Measurements from ENCODE around the gene TXNRD2.
A peak's percentile ranks its signal among the peaks of the same experiment; 100 is the strongest.
"Not testable (repeated sequence)": the region's sequence is repeated elsewhere in the genome, so short reads cannot be mapped to it uniquely, and the experiment has no call there.

Gene TXNRD2

GRCh38 chr22:19943082-19944026, 1.7 kb upstream of the TXNRD2 start:
- peak; percentile 93 for DNase-seq

DNA sequence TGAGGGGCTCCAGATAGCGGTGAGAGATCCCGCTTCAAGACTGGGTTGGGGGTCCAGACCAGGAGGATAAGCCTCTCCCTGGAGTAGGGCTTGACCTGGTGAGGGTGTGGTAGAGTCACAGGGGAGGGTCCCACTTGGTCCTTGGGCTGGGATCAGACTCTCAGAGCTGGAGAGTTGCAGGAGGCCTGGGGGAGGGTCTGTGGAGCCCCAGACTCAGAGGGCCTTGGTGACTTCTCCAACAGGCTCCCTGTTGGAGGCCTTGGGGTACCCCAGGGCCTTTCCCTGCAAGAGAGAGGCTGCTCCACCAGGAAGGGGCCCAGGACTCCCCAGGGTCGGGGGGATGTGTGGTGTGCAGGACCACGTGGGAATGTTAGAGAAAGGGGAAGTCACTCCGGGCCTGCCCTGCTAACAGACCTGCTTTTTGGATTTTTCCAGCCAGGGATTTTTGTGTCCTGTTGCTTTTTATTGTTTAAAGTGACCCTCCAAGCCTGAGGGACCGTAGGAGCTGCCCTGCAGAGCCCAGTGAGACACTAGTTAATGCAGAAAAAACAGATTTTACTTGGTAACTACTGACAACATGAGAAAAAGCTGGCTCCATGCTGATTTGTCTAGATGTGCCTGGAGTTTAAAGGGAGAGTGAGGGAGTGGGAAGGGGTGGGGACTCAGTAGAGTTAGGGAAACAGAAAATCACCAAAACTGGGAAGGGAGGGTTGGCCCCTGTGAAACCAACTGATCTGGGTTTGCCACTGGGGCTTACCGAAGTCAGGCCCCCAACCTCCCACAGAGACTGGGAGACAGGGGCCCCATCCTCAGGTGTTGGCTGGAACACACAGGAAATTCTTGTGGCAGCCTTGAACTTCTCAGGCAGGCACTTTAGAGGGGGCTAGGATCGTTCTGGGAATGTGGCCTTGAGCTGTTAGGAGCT, 801 bp upstream of the TXNRD2 start:
- peak; percentile 67 for DNase-seq

DNA sequence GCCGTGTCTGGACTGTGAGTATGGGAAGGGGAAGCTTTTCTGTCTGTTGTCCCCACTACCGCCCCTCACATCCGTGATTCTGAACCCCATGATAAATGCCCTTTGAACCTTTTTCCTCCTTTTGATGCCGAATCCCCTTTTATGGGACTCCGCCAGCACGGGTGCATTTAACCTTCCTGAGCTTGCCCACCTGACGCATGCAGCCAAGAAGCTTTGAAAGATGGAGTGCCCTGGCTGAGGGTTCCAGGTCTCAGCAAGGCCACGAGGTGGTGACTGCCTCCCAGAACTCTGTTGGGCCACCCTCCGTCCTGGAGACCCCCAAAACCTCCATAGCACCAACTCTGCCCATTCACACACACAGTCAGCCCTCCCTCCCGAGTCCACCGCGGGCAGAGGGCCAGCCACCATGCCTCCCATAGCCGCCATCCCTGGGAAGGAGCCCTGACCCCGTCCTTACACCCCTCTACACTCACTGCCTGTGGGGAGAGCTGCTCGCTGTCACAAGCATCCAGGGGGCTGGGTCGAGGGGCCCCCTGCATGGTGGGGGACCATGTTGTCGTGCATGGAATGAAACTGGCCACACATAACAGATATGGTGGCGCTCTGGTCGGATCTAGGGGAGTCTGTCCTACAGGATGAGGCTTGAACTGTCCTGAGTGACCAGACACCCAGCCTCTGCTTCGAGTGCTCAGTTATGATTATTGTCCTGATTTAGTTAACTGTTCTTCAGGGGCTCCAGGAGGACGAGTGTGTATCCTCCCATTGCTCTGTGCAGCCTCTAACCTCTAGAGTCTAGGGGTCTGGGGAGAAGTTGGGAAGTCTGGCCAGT, 868 bp downstream of the TXNRD2 start:
- no peak for DNase-seq

DNA sequence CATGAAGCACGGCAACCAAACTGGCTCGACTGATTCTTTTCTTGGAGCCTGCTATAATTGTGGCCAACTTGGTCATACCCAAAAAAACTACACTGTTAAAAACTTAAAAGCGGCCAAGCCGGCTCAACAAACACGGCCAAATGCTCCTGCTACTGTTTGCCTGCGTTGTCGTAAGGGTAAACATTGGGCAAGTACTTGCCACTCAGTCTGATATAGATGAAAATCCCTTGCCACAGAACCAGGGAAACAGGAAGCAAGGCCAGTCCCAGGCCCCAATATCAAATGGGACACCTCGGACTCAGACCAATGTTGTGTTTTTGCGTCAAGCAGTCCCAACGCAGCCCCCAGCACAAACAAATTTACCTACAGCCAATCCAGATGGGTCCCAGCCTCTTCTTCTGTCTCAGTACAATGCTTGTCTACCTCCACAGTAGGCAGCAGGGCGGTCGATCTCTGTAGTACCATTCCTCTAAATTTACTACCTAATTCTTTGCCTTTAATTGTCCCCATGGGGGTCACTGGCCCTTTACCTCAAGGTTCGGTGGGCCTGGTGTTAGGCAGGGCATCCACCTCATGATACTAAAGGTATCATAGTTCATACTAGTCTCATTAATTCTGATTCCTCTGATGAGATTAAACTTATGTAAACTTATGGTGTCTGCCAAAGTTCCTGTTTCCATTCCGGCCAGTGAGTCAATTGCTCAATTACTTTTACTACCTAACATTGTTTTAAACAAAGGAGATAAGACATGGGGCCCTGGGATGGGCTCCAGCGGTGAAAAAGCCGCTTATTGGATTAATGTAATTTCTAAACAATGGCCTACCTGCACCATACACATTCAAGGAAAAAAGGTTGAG, 3.8 kb downstream of the TXNRD2 start:
- no peak for DNase-seq

GRCh38 chr22:19936513-19936912, 5.1 kb downstream of the TXNRD2 start:
- no peak for DNase-seq

DNA sequence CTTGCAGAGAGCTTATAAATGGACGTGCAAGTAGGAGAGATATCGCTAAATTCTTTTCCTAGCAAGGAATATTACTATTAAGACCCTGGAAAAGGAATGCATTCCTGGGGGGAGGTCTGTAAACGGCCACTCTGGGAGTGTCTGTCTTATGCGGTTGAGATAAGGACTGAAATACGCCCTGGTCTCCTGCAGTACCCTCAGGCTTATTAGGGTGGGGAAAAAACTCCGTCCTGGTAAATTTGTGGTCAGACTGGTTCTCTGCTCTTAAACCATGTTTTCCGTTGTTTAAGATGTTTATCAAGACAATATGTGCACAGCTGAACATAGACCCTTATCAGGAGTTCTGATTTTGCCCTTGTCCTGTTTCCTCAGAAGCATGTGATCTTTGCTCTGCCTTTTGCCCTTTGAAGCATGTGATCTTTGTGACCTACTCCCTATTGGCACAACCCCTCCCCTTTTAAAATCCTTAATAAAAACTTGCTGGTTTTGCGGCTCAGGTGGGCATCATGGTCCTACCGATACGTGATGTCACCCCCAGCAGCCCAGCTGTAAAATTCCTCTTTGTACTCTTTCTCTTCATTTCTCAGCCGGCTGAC, 6.4 kb downstream of the TXNRD2 start:
- DNase-seq: not testable (repeated sequence)

- DNase-seq: no peak
Measured at GRCh38 chr22:19933341-19934241, 8.0 kb downstream of the TXNRD2 start.

- DNase-seq: no peak
Measured at GRCh38 chr22:19932367-19933206, 9.0 kb downstream of the TXNRD2 start.

- no peak for DNase-seq
Measured at GRCh38 chr22:19931514-19931913, 10.1 kb downstream of the TXNRD2 start.

DNA sequence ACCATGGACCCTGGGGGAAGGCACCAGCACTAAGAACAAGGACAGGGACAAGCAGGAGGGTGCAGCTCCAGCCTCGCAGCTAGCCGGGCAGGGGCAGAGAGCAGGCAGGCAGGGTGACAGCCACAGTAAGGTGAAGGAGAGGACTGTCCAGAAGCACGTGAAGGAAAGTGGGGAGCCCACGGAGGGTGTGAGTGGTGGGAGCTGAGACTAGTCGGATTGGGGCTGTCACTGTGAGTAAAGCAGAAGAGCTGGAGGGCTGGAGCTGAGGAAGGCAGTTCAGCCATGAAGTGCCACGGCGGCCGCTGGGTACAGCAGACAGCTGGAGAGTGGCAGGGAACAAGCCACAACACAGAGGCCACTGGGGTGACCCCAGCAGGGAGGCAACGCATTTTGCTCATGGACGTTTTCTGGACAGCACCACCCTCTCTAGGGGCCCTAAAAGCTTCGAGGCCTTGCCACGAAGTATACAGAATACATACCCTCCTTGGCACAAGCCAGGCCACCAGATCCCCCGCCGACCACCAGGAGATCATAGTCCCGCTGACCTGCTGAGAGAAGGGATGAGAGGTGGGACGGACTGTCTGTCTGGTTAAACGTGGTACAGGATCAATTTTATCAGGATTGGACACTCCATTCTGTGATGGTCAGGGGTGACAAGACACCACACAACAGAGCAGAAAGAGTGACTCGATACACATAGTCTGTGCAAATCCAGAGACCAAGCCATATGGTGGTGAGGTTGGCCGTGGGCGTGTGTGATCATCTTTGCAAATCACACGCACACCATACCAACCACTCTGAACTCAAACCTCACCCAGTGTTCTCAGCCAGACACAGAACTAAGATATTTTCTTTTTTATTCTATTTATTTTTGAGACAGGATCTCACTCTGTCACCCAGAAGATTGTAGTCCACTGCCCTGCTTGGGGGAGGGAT, 10.8 kb downstream of the TXNRD2 start:
- no peak for DNase-seq

- no peak for DNase-seq
Measured at GRCh38 chr22:19929586-19930550, 11.8 kb downstream of the TXNRD2 start.

DNA sequence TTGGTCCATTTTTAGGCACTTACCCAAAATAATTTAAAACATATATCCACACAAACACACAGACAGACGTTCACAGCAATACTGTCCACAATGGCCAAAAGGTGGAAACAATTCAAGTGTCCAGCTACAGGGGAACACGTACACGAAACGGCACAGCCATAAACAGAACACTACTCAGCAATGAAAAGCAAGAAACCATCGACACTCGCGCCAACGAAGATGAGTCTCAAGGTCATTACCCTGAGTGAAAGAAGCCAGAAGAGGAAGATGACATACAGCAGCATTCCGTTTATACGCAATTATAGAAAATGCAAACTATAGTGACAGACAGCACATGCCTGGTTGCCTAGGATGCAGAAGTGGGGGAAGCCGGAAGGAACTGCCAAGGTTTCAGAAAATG, 13.4 kb downstream of the TXNRD2 start:
- no peak for DNase-seq

GRCh38 chr22:19927696-19928095, 13.9 kb downstream of the TXNRD2 start:
- no peak for DNase-seq

GRCh38 chr22:19926028-19926427, 15.6 kb downstream of the TXNRD2 start:
- DNase-seq: not testable (repeated sequence)

DNA sequence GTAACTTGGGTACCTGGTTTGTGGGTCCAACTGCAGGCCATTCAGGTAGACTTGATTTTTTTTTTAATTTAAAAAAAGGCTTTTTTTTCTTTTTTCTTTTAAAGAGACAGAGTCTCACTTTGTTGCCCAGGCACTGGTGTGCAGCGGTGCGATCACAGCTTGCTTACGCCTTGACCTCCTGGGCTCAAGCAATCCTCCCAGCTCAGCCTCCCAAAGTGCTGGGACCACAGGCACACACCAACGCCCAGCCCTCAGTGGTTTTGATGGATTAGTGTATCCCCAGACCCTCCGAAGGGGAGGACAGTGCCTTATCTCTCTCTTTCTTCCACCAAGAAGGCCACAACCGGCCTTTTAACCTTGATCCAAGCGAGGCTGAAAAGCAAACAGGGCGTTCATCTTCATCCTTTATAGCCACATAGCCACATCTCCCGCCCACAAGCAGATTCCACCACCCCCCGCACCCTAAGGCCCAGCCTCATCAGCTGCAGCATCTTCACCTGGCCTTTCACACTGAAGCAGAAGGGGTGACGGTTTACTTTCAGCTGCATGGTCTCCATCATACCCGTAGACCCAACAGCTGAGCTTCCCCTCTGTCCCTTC, 17.6 kb downstream of the TXNRD2 start:
- DNase-seq: no peak

DNA sequence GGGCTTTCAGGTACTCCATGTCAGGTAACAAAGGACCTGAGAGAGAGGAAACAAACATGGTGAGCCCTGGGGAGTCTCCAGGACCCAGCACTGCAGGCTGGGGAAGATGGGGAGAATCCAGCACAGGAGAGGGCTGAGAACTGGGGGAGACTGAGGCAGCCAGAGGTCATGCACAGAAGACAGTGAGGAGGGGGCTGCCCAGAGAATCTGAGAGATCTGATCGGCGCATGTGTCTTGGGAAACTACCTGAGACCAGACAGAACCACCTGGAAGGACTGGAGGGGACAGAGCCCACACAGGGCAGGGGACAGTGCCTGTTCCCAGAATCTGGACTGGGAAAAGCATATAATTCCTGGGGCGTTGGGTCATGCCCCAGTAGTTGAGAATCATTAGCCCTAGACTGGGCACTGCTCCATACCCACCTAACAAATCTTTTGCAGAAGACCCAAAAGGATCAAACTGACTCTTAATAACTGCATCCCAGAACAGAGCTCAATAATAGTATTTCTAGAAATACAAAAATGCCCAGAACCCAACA, 20.0 kb downstream of the TXNRD2 start:
- no peak for DNase-seq

Data from EL (cell line).